ENCODE results near the gene STOX2. TPM values are rescaled to one million over a fixed set of nuclear protein-coding genes. Genes with fewer than 3 reads are reported as not detected.

Gene STOX2
- total and polyA plus RNA-seq, 10 of the 15 experiments (the other 5 are each of a cell fraction or from before 2014, with no cell fraction given) = 0.01 to 1.2 (median 0.18) TPM; not detected in 4

DNA sequence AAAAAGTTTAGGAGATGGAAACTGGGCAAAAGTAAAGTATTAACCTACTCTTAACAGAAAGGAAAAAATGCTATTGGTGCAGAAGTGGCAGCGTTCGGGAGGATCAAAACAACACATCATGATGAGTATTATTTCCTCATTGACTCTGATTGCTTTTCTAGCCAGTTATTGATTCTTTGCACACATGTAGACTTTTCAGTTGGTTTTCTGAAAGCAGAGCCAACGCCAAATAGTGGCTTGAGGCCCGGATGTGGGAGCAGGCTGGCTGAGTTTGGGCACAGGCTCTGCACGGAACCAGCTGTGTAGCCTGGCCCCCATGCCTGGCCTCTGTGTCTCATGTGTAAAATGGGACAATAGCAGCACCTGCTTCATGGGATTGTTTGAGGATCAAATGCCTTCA, 21.8 kb downstream of the STOX2 start (continued):
- TF ChIP-seq, protein P1, sequence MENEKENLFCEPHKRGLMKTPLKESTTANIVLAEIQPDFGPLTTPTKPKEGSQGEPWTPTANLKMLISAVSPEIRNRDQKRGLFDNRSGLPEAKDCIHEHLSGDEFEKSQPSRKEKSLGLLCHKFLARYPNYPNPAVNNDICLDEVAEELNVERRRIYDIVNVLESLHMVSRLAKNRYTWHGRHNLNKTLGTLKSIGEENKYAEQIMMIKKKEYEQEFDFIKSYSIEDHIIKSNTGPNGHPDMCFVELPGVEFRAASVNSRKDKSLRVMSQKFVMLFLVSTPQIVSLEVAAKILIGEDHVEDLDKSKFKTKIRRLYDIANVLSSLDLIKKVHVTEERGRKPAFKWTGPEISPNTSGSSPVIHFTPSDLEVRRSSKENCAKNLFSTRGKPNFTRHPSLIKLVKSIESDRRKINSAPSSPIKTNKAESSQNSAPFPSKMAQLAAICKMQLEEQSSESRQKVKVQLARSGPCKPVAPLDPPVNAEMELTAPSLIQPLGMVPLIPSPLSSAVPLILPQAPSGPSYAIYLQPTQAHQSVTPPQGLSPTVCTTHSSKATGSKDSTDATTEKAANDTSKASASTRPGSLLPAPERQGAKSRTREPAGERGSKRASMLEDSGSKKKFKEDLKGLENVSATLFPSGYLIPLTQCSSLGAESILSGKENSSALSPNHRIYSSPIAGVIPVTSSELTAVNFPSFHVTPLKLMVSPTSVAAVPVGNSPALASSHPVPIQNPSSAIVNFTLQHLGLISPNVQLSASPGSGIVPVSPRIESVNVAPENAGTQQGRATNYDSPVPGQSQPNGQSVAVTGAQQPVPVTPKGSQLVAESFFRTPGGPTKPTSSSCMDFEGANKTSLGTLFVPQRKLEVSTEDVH (IDR thresholded peaks at IDR 0.05; ENCODE audit: low read depth, partially characterized antibody) = no peak
- no peak for TF ChIP-seq PAX8 (IDR thresholded peaks at IDR 0.05)
- TF ChIP-seq SP1 (IDR thresholded peaks at IDR 0.05; ENCODE audit: low read depth, low read length) = no peak
- TF ChIP-seq EGR1 (IDR thresholded peaks at IDR 0.05; ENCODE audit: borderline replicate concordance in 1 of 2, low read depth in 2 of 2, low read length in 2 of 2) = no peak
- TF ChIP-seq SMARCA5 (IDR thresholded peaks at IDR 0.05) = no peak
- TF ChIP-seq CBX5 (IDR thresholded peaks at IDR 0.05; ENCODE audit: low read depth) = no peak
- TF ChIP-seq ETV6 (conservative IDR thresholded peaks at IDR 0.05 in 1 of 2, IDR thresholded peaks at IDR 0.05 in 1 of 2; ENCODE audit: borderline replicate concordance in 1 of 2, low read depth in 1 of 2) = no peak
- TF ChIP-seq, protein P2, sequence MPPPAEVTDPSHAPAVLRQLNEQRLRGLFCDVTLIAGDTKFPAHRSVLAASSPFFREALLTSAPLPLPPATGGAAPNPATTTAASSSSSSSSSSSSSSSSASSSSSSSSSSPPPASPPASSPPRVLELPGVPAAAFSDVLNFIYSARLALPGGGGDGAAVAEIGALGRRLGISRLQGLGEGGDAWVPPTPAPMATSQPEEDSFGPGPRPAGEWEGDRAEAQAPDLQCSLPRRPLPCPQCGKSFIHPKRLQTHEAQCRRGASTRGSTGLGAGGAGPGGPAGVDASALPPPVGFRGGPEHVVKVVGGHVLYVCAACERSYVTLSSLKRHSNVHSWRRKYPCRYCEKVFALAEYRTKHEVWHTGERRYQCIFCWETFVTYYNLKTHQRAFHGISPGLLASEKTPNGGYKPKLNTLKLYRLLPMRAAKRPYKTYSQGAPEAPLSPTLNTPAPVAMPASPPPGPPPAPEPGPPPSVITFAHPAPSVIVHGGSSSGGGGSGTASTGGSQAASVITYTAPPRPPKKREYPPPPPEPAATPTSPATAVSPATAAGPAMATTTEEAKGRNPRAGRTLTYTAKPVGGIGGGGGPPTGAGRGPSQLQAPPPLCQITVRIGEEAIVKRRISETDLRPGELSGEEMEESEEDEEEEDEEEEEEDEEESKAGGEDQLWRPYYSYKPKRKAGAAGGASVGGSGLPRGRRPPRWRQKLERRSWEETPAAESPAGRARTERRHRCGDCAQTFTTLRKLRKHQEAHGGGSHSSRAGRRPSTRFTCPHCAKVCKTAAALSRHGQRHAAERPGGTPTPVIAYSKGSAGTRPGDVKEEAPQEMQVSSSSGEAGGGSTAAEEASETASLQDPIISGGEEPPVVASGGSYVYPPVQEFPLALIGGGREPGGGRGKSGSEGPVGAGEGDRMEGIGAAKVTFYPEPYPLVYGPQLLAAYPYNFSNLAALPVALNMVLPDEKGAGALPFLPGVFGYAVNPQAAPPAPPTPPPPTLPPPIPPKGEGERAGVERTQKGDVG (CRISPR knock-in tag; IDR thresholded peaks at IDR 0.05) = no peak

All from GM12878 (cell line).